22Rv1 (cell line): Measurements from ENCODE around the gene KIAA1614.

ENCODE experiments used
- H3K27ac ChIP-seq: fragments of 450-650 bp; 2 replicates; pipeline ENCODE4 v1.5.1; 2017
- ZFX ChIP-seq: fragments of 450-650 bp; IDR thresholded peaks from 2 replicates; pipeline ENCODE4 v1.6.1; 2017; ENCODE audit warnings: antibody characterized with exemption, borderline replicate concordance
- TF ChIP-seq, protein P1 (sequence below): fragments of 450-650 bp; IDR thresholded peaks from 2 replicates; pipeline ENCODE4 v1.5.1; 2017; ENCODE audit warnings: mild to moderate bottlenecking

KIAA1614 gene

DNA sequence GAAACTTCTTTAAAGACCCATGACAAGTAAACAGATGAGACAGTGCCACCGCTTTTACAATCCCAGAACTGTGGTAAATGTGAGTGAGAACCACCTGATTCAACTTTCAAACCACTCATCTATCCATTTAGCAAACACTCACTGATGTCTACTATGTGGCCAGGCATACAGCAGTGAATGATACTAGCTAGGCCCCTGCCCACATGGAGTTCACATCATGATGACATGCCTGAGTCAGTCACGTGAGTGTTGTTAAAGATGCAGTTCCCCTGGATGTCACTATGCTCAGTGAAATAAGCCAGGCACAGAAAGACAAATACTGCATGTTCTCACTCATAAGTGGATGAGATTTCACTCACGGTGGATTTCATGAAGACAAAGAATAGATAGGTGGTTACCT, 81.6 kb downstream of the KIAA1614 start:
- H3K27ac ChIP-seq = no peak overlapping the region
- TF ChIP-seq, protein P1, sequence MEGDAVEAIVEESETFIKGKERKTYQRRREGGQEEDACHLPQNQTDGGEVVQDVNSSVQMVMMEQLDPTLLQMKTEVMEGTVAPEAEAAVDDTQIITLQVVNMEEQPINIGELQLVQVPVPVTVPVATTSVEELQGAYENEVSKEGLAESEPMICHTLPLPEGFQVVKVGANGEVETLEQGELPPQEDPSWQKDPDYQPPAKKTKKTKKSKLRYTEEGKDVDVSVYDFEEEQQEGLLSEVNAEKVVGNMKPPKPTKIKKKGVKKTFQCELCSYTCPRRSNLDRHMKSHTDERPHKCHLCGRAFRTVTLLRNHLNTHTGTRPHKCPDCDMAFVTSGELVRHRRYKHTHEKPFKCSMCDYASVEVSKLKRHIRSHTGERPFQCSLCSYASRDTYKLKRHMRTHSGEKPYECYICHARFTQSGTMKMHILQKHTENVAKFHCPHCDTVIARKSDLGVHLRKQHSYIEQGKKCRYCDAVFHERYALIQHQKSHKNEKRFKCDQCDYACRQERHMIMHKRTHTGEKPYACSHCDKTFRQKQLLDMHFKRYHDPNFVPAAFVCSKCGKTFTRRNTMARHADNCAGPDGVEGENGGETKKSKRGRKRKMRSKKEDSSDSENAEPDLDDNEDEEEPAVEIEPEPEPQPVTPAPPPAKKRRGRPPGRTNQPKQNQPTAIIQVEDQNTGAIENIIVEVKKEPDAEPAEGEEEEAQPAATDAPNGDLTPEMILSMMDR = no peak
- no peak for TF ChIP-seq ZFX

DNA sequence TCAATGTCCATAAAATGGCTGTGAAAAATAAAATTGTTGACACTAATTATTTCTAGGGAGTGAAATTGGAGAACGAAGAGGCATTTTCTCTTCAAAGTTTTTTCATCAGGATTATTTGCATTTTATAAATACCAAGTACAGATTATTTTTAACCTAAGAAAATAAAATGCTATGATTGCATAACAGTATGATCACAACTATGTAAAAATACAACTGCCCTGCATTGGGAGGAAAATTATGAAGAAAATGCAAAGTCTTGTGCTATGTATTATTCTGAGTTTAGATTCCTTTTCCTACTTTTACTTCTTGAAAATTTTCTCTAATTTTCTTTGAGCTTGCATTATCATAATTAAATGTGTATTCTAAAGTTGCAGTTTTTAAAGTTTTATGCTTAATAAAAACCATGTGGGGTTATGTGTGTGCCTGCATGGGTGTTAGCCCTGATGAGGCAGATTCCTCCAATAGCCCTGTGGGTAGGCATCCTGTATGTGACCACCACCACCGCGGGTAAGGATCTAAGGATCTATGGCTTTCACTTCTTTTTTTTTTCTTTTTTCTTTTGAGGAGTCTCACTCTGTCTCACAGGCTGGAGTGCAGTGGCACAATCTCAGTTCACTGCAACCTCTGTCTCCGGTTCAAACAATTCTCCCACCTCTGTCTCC, 85.3 kb downstream of the KIAA1614 start:
- TF ChIP-seq, protein P1 = no peak
- no peak for TF ChIP-seq ZFX
- no peak overlapping the region for H3K27ac ChIP-seq
